Measurements from ENCODE around the gene GRIK2. TPM values are rescaled to one million over a fixed set of nuclear protein-coding genes. Genes with fewer than 3 reads are reported as not detected.
"Not testable (repeated sequence)": the region's sequence is repeated elsewhere in the genome, so short reads cannot be mapped to it uniquely, and the experiment has no call there.

Gene GRIK2
- polyA plus RNA-seq, 4 donors: 13.4 to 16.9 (median 15.1) TPM

GRCh38 chr6:101607111-101607690, 213.7 kb downstream of the GRIK2 start:
- DNase-seq (ENCODE audit: low read depth in 4 of 4, low spot score in 3 of 4): peak; percentile 4 to 31 (median 14)

DNA sequence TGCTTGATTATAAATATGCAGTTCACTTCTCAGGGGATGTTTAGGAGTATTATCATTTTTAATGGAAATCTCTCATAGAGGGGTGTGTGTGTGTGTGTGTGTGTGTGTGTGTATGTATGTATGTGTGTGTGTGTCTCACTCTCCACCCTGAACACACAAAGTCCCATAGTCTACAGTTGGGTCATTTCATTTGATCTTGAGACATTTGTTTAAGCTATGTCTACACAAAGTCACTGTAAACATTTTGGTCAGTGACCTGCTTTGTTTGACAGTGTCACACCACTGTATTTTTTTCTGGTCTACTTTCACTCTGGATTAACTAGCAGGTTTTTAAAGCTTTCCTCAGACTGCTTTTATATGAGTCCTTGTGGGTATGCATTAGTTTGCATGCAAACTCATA, 215.2 kb downstream of the GRIK2 start:
- DNase-seq (ENCODE audit: low read depth in 4 of 4, low spot score in 3 of 4): no peak

DNA sequence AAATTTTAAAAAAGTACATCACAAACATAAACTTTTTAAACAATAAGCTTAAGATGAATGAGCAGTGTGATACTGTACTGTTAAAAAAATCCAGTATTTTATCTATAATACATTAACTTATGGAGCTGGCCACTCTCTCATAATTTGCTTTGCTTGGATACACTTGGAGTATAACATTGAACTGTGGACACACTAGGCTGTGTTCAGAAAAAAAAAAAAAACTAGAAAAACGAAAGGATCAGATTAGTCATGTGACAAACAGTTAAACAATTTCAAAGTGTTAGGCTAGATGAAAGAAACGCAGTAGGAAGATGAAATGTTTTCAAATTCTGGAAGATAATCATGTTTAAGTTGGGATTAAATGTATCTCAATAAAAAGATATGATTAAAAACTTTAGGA, 220.0 kb downstream of the GRIK2 start:
- peak in 1 of 4 donors; percentile 8 for DNase-seq (ENCODE audit: low read depth in 4 of 4, low spot score in 3 of 4)

DNA sequence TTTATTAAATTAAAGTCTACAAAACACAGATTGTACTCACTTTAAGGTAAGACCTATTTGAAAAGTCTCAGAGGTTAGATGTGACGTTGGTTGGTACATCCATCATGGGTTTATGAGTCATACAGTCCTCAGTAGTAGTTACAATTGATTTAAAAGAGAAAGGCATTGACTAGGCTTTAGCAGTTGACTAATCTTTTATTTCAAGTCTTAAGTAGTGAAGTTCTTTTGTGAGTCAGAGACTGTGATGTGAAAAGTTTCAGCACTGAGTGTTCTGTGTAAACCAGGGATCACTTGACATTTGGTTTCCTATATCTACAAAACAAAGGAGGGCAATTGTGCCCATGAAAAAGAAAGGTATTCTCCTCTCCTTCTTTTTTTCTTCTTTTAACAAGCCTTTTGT, 221.3 kb downstream of the GRIK2 start:
- DNase-seq (ENCODE audit: low read depth in 4 of 4, low spot score in 3 of 4): no peak

- DNase-seq (ENCODE audit: low read depth in 4 of 4, low spot score in 3 of 4): no peak
Observed at GRCh38 chr6:101626269-101626668, 232.8 kb downstream of the GRIK2 start.

- DNase-seq (ENCODE audit: low read depth in 4 of 4, low spot score in 3 of 4): no peak
Observed at GRCh38 chr6:101630941-101631340, 237.4 kb downstream of the GRIK2 start.

DNA sequence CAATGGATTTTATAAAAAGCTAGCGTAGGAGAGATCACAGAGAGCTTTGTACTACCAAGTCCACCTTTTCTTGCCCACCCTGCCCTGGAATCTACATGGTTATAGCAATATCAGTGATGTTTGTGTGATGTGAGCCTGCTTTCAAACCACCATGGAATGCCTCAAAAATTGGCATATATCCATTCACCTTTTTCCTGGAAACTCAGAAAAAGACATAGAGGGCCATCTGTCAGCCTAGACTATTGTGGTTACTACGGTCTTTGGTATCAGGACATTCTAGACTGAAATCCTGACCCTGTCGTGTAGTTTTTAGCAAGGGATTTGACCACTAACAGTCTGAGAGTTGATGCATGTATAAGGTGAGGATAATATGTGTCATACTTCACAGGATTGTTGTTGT, 239.6 kb downstream of the GRIK2 start:
- DNase-seq (ENCODE audit: low read depth in 4 of 4, low spot score in 3 of 4): no peak

DNA sequence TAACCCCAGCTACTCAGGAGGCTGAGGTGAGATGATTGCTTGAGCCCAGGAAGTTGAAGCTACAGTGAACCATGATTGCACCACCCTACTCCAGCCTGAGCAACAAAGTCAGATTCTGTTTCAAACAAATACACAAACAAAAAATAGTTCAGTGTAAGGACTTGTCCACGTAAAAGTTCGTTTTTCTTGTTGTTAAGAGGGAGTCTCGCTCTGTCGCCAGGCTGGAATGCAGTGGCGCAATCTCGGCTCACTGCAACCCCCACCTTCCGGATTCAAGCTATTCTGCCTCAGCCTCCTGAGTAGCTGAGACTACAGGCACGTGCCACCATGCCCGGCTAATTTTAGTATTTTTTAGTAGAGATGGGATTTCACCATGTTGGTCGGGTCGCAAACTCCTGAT, 245.4 kb downstream of the GRIK2 start:
- not testable (repeated sequence) for DNase-seq (ENCODE audit: low read depth in 4 of 4, low spot score in 3 of 4)

DNA sequence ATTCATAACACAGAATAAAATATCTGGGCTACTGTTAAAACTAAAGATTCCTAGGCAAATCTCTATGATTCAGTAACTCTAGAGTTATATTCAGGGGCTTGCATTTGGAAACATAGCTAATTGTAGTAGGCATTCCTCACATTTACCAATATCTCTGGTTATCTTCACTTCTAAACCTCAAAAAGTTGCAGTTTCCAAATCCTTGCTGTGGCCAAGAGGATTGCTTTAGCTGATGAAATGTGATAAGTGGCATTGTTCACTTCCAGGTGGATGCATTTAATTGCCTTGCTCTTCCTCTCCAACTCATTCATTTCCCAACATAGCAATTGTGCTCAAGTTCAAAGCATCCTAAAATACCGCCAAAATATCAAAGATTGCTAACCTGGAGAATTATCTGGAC, 246.6 kb downstream of the GRIK2 start:
- no peak for DNase-seq (ENCODE audit: low read depth in 4 of 4, low spot score in 3 of 4)

DNA sequence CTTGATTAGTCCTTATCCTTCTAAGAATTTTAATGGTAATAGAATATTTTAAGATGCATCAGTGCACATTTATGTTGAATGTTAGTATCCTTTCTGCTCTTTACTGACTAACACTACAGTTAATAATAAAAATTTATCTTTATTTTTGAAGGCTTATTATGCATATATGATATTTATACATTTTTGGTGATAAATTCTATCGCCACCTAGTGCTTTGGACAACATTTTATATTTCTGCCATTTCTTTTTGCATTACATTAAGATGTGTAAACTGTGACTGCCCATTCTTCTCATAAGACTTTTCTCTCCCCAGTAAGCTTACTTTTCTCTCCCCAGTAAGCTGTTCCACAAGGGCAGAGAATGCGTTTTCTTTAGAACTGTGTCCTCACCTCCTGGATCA, 252.3 kb downstream of the GRIK2 start:
- DNase-seq (ENCODE audit: low read depth in 4 of 4, low spot score in 3 of 4): no peak

- DNase-seq (ENCODE audit: low read depth in 4 of 4, low spot score in 3 of 4): no peak
Observed at GRCh38 chr6:101650402-101651100, 257.0 kb downstream of the GRIK2 start.

DNA sequence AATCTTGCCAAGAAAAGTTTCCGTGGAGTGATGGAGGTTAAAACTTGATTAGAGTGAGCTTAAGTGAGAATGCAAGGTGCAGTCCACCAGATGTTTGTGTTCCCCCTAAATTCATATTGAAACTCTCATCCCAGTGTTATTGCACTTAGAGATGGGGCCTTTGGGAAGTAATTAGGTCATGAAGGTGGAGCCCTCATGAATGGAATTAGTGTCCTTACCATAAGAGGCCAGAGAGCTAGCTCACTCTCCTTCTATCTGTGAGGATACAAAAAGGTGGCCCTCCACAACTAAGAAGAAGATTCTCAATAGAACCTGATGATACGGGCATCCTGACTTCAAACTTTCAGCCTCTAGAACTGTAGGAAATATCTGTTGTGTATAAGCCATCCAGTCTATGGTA, 258.6 kb downstream of the GRIK2 start:
- DNase-seq (ENCODE audit: low read depth in 4 of 4, low spot score in 3 of 4): no peak

GRCh38 chr6:101655109-101655508, 261.6 kb downstream of the GRIK2 start:
- no peak for DNase-seq (ENCODE audit: low read depth in 4 of 4, low spot score in 3 of 4)

GRCh38 chr6:101662111-101662897, 268.8 kb downstream of the GRIK2 start:
- DNase-seq (ENCODE audit: low read depth in 4 of 4, low spot score in 3 of 4): no peak

- DNase-seq (ENCODE audit: low read depth in 4 of 4, low spot score in 3 of 4): no peak
Observed at GRCh38 chr6:101663100-101663499, 269.6 kb downstream of the GRIK2 start.

GRCh38 chr6:101666256-101666655, 272.7 kb downstream of the GRIK2 start:
- no peak for DNase-seq (ENCODE audit: low read depth in 4 of 4, low spot score in 3 of 4)

DNA sequence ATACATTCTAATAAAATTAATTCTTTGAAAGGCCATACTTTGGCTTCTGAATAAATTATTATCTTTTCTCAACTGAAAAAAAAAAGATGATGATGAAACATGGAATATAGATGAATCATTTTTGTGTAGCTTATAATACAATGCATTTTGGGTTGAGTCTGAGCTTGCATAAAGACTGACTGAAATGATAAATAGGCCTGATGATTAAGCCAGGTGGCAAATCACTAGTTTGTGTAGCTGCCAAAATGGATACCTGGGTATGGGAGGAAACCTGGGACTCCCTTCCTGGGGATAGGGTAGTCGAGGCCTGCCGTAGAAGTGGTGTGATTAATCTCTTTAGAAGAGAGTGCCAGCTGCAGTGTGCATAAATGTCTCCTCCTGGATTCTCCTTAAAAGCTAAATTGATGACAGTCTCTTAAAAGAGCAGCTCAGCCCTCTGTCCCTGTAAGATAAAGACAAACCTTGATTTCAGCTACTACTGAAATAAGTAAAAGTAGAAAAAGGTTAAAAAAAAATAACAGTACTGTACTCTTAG, 275.1 kb downstream of the GRIK2 start:
- no peak for DNase-seq (ENCODE audit: low read depth in 4 of 4, low spot score in 3 of 4)

GRCh38 chr6:101676187-101676586, 282.7 kb downstream of the GRIK2 start:
- no peak for DNase-seq (ENCODE audit: low read depth in 4 of 4, low spot score in 3 of 4)

DNA sequence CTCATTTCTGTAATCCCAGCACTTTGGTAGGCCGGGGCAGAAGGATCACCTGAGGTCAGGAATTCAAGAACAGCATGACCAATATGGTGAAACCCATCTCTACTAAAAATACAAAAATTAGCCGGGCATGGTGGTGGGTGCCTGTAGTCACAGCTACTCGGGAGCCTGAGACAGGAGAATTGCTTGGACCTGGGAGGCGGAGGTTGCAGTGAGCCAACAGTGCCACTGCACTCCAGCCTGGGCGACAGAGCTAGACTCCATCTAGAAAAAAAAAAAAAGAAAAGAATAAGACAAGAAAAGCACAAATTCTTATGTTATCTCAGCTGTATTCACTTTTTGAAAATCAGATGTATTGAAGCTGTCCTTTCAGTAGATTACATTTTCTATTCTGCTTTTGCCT, 289.4 kb downstream of the GRIK2 start:
- DNase-seq (ENCODE audit: low read depth in 4 of 4, low spot score in 3 of 4): no peak

- DNase-seq (ENCODE audit: low read depth in 4 of 4, low spot score in 3 of 4): no peak
Observed at GRCh38 chr6:101683884-101684283, 290.4 kb downstream of the GRIK2 start.

DNA sequence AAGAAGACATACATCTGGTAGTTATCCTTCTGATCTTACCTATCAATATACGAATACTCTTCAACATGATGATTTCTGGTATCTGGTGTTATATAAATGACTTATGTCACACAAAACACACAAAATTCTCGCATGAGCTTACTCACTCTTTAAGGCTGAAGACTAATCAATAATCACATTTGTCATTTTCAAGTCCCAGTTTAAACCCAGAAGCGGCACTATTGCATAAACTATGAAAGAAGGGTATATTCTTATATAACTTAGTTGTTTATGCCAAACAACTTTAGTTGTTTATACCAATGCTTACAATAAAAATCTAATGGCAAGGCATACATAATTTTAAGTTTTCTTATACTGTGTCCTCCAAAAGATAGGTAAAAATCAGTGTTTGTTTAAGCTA, 293.1 kb downstream of the GRIK2 start:
- no peak for DNase-seq (ENCODE audit: low read depth in 4 of 4, low spot score in 3 of 4)

DNA sequence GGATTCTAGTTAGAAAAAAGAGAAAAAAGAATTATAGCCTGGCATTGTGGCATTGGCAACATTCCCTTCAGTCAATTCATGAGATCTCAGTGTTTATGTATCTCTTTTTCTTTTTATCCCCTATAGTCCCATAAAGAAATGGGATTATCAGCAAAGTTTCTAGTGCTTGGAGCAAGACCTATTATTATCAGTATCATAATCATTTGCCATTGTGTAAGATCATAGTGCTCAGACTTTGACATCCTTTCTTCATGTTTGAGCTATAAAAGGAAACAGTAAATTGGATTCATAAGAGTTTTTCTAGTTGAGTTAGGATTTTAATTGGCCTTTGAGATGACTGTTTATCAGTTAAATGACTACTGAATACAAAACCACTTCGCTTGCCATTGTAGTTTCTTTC, 295.6 kb downstream of the GRIK2 start:
- DNase-seq (ENCODE audit: low read depth in 4 of 4, low spot score in 3 of 4): no peak
